Endothelial cell (in vitro differentiated cells): ENCODE results near the gene C2orf69. TPM values are rescaled to one million over a fixed set of nuclear protein-coding genes. Genes with fewer than 3 reads are reported as not detected.

Source experiments
- DNase-seq: peaks from one replicate; pipeline ENCODE4 v3.0.0; 2021; ENCODE audit warnings: low spot score
- H3K27ac Mint-ChIP-seq: one replicate; pipeline ENCODE4 v1.8.0; 2021; ENCODE audit warnings: mixed read lengths, inconsistent platforms; ENCODE audit not compliant: unreplicated experiment
- H3K27me3 Mint-ChIP-seq: one replicate; pipeline ENCODE4 v1.8.0; 2021; ENCODE audit warnings: mild to moderate bottlenecking, moderate library complexity, mixed read lengths, inconsistent platforms; ENCODE audit not compliant: unreplicated experiment
- H3K36me3 Mint-ChIP-seq: one replicate; pipeline ENCODE4 v1.8.0; 2021; ENCODE audit warnings: mild to moderate bottlenecking, low read depth, mixed read lengths, inconsistent platforms; ENCODE audit not compliant: unreplicated experiment
- H3K4me1 Mint-ChIP-seq: one replicate; pipeline ENCODE4 v1.8.0; 2021; ENCODE audit warnings: mild to moderate bottlenecking, mixed read lengths, inconsistent platforms; ENCODE audit not compliant: unreplicated experiment
- H3K4me3 Mint-ChIP-seq: one replicate; pipeline ENCODE4 v1.8.0; 2021; ENCODE audit warnings: mild to moderate bottlenecking, mixed read lengths, inconsistent platforms; ENCODE audit not compliant: unreplicated experiment
- H3K9me3 Mint-ChIP-seq: one replicate; pipeline ENCODE4 v1.8.0; 2021; ENCODE audit warnings: mixed read lengths, inconsistent platforms; ENCODE audit not compliant: unreplicated experiment
- total RNA-seq: library from RNA; stranded (reverse); fragmentation: NEBNext Ultra II Directional; extraction: Animal tissue kit (Norgen Biotek cat#: 25700); gene quantifications from one replicate; pipeline ENCODE4 v1.2.1, GENCODE V29; 2021; ENCODE audit not compliant: unreplicated experiment
- TF ChIP-seq, protein P1 (sequence below): fragments of 200-600 bp; sonication (generic); IDR thresholded peaks from one replicate; pipeline ENCODE4 v1.5.0; 2021; ENCODE audit warnings: antibody characterized with exemption; ENCODE audit not compliant: unreplicated experiment

The C2orf69 gene
- total RNA-seq, 1 donor from 2014 or later: 16.1 TPM

DNA sequence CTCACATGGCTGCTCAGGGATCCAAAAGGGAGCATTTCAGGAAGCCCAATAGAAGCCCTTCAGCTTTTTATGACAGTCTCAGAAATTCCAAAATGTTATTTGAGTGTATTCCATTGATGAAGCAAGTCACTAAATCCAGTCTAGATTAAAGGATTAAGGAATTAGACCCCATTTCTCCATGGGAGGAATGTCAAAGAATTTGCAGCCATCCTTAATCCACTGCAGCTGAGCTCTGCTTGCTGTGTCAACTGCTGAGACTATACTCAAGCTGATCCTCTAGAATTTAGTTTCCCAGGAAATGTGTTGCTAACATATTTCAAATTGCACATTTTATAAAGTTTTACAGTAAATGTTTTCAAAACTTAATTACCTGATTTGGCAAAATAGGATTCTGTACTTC is 28.4 kb upstream of the C2orf69 start:
- Mint-ChIP-seq H3K4me1 (no peaks in the 10 kb centered on the region), H3K9me3 (no peaks in the 10 kb centered on the region), H3K27ac (no peak overlapping the region), H3K36me3 (no peaks in the 10 kb centered on the region), H3K27me3 (no peaks in the 10 kb centered on the region), H3K4me3 (no peak overlapping the region)
- TF ChIP-seq, protein P1, sequence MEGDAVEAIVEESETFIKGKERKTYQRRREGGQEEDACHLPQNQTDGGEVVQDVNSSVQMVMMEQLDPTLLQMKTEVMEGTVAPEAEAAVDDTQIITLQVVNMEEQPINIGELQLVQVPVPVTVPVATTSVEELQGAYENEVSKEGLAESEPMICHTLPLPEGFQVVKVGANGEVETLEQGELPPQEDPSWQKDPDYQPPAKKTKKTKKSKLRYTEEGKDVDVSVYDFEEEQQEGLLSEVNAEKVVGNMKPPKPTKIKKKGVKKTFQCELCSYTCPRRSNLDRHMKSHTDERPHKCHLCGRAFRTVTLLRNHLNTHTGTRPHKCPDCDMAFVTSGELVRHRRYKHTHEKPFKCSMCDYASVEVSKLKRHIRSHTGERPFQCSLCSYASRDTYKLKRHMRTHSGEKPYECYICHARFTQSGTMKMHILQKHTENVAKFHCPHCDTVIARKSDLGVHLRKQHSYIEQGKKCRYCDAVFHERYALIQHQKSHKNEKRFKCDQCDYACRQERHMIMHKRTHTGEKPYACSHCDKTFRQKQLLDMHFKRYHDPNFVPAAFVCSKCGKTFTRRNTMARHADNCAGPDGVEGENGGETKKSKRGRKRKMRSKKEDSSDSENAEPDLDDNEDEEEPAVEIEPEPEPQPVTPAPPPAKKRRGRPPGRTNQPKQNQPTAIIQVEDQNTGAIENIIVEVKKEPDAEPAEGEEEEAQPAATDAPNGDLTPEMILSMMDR: no peak
- no peak for DNase-seq

DNA sequence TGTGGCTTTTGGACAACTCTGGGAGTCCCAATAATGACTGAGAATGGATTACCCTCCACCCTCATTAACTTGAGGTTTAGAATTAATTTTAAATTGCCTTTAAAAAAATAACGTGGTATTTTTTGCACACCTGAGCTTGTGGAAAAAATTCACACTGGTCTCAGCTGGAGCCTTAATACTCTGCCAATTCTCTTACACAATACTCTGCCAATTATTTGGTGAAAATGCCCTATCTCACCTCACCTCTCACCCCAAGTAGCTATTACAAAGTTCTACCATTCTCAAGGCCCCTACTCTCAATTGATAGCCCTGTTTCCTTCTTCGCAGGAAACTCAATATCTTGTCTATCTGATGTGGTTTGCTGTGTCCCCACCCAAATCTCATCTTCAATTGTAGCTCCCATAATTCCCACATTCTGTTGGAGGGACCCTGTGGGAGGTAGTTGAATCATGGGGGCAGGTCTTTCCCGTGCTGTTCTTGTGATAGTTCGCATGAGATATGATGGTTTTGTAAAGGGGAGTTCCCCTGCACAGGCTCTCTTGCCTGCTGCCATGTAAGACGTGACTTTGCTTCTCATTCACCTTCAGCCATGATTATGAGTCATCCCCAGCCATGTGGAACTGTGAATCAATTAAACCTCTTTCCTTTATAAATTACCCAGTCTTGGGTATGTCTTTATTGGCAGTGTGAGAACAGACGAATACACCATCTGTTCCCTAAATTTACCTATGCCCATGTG is 27.4 kb upstream of the C2orf69 start:
- Mint-ChIP-seq H3K27me3 (no peaks in the 10 kb centered on the region), H3K4me3 (no peak overlapping the region), H3K27ac (no peak overlapping the region), H3K36me3 (no peaks in the 10 kb centered on the region), H3K9me3 (no peaks in the 10 kb centered on the region), H3K4me1 (no peaks in the 10 kb centered on the region)
- TF ChIP-seq, protein P1: no peak
- DNase-seq: no peak

DNA sequence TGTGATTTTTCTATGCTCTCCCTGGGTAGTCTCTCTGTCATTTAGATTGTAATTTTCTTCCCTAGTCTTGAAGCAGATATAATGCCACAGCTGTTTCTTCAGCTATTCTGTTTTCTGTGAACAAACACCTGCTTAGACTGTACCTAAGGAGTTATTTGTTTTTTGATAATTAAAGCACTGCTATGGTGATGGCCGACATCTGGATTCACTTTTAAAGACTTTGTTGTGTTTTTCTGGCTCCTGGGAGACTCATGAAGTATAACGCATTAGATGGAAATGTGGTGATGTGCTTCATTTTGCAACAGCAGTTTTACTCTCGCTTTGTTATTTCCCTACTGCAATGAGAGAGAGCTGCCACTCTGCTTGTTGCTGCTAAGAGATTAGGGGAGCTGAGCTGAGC is 15.7 kb upstream of the C2orf69 start:
- no peak for DNase-seq
- Mint-ChIP-seq H3K4me1 (no peaks in the 10 kb centered on the region), H3K27ac (no peak overlapping the region), H3K4me3 (no peak overlapping the region), H3K9me3 (no peaks in the 10 kb centered on the region), H3K36me3 (no peaks in the 10 kb centered on the region), H3K27me3 (no peaks in the 10 kb centered on the region)
- TF ChIP-seq, protein P1: no peak

DNA sequence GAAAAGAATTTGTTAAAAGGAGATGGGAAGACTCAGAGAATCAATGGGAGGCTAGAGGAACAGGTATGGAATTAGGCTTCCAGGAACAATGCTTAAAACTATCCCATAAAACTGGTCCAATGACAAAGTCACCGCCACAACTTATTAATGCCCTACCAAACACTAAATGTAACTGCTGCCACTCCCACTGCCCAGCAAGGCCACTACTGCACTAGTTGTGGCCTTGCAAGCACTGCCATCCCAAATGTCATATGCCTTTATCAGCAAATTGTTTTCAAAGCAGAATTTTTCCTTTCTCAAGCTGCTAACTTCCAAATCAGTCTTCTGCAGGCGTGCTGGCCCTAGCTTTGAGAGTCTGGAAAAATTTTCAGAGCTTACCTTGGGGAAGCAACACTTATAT is 14.5 kb upstream of the C2orf69 start:
- Mint-ChIP-seq H3K27ac (no peak overlapping the region), H3K36me3 (no peaks in the 10 kb centered on the region), H3K27me3 (no peaks in the 10 kb centered on the region), H3K4me1 (no peaks in the 10 kb centered on the region), H3K9me3 (no peaks in the 10 kb centered on the region), H3K4me3 (no peak overlapping the region)
- DNase-seq: no peak
- TF ChIP-seq, protein P1: no peak

GRCh38 chr2:199901942-199902341 is 9.2 kb upstream of the C2orf69 start:
- H3K4me1 Mint-ChIP-seq: peaks cover 13% of the 10 kb centered on the region
- no peaks in the 10 kb centered on the region for H3K9me3 Mint-ChIP-seq
- TF ChIP-seq, protein P1: no peak
- H3K36me3 Mint-ChIP-seq: no peaks in the 10 kb centered on the region
- H3K27me3 Mint-ChIP-seq: peaks cover 1% of the 10 kb centered on the region
- H3K4me3 Mint-ChIP-seq: no peak overlapping the region
- H3K27ac Mint-ChIP-seq: peak overlapping the region; percentile 72
- DNase-seq: no peak
